ENCODE results near the gene APBA2. TPM values are rescaled to one million over a fixed set of nuclear protein-coding genes. Genes with fewer than 3 reads are reported as not detected.

Gene APBA2
- total RNA-seq, 1 experiment from 2014 or later = 27.6 TPM

DNA sequence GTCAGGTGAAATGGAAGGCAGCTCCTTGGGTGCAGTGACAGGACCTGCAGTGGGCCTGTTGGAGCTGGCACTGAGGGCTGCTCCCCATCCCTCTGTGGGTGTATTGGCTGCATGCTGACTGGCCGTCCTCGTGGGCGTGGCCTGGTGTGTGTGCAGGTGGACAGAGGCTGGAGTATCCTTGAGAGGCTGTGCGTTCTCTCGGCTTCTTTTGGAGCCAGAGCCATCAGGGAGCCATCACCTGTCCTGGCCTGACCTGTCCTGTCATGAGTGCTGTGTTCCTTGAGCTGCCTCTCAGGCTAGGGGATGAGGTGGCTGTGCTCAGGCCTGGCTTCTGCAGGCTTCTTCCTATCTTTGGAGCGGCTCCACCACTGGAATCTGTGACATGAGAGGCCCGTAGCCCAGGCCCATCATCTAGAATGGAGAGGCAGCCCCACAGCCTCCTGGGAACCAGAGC, 61.5 kb downstream of the APBA2 start:
- in situ Hi-C loops (cut with HindIII; ENCODE audit: low sequenced_read_pairs) = no loop called here
- DNase-seq (ENCODE audit: low spot score) = peak; percentile 39

DNA sequence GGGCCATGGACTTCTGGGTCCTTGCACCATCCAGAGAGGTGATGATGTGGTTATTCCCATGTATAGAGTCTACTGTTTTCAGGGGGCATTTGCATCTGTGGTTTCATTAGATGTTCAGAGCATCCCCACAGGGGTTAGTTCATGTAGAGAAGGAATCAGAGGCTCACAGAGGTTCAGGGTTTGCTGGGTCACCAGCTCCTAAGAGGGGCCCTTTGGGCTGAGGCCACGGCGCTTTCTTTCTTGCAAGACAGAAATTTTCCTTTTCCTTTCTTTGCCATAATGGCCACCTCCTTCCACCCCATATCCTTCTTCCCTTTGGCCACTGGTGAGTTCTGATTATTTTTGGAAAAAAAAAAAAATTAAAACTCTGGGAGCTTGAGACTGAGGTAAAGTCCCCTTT, 62.3 kb downstream of the APBA2 start:
- in situ Hi-C loops (cut with HindIII; ENCODE audit: low sequenced_read_pairs) = no loop called here
- no peak for DNase-seq (ENCODE audit: low spot score)

DNA sequence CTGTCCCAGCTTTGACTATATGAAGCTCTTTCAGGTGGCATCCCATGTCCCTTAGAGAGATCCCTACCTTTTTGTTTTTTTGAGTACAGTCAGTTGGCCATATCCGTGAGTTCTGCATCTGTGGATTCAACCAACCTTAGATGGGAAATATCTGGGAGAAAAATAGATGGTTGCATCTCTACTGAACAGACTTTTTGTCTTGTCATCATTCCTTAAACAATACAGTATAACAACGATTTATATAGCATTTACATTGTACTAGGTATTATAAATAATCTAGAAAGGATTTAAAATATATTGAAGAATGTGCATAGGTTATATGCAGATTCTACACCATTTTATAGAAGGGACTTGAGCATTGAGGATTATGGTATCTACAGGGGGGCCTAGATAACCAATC, 65.1 kb downstream of the APBA2 start:
- in situ Hi-C loops (cut with HindIII; ENCODE audit: low sequenced_read_pairs) = no loop called here
- no peak for DNase-seq (ENCODE audit: low spot score)

DNA sequence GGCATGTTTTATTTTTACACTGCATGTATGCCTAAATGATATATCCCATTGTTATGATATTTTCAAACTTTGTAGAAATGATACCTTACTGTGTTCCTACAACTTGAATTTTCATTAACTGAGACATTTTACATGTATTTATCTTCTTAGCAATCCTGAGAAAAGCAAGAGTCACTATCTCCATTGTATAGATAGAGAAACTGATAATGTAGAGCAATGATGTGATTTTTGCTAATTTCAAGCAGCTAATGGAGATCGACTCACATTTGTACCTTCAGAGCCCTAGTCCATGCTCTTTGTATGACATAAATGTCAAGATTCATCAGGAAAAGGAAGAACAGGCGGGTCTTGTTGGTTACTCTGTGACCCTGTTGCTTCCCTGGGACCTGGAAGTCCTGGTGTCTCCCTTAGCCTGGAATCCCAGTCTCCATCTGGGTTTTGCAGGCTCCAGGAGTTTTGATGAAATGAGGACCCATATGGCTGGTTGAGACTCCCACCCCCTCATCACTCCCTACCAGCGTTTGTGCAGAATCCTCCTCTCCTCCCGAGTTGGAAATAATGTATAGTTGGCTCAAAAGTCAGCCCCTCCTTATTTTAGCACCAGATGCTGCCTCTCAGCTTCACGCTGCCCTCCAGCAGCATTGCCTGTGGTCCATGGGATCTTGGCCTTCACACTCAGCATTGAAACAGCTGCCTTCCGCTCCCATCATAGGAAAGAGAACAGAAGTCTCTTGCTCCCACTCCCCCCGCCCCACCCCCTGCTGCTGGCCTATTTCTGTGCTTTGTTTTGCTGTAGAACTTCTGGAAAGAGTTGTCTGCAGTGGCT, 67.1 kb downstream of the APBA2 start:
- no peak for DNase-seq (ENCODE audit: low spot score)

DNA sequence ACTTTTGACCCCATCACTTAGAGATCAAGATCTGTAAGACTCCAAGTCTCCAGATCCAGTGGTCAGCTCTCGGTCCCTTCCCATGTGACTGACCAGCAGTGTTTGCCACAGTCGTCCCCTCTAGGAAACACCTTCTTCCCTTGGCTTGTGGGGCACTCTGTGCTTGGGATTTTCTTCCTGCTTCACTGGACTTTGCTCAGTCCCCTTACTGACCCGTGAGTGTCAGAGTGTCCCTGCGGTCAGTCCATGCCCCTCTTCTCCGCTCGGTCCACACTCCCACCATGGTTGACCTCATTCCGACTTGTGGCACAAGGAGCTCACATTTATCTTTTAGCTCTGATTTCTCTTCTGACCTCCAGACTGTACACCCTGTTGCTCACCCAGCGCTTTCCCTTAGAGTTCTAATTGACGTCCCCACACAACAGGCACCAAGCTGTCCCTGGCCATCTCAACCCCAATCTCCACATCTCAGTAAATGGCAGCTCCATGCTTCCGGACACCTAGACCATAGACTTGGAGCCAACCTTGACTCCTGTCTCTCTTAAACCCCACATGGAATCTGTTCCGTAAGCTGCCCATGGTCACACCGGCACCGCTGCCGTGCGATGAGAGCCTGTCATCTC, 67.9 kb downstream of the APBA2 start:
- in situ Hi-C loops (cut with HindIII; ENCODE audit: low sequenced_read_pairs) = no loop called here
- DNase-seq (ENCODE audit: low spot score) = no peak

More for the DNA sequence above, 67.1 kb downstream of the APBA2 start:
- in situ Hi-C loops (cut with HindIII; ENCODE audit: low sequenced_read_pairs) = no loop called here

DNA sequence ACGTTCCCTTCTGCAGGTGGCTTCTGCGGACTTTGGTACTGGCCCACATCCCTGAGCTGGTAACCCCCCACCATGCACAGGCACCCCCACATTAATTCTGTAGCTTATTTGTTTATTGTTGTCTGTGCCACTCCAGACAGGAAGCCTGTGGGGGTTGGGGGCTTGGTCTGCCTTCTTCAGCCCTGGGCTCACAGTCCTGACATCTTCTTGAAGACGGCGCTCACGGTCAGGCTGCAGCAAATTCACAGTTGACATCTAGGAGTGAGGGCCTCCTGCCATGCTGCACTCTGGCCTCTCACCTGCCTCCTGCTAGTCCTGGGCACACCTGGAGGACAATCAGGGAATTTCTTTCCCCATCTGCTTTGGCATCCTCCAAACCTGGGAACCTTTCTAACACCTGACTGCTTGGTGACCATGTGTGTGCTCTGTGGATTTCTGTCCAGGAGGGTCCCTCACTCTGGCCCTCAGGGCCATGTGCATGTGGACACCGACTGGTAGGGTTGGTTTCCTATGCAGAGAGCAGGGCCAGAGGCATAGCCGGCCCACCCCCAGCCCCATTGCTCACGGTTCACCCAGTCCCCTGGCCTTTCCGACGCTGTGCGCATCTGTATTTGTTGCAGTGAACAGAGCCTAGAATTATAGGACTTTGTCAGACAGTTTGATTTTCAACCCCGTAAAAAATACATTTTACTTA, 68.8 kb downstream of the APBA2 start:
- in situ Hi-C loops (cut with HindIII; ENCODE audit: low sequenced_read_pairs) = no loop called here

DNA sequence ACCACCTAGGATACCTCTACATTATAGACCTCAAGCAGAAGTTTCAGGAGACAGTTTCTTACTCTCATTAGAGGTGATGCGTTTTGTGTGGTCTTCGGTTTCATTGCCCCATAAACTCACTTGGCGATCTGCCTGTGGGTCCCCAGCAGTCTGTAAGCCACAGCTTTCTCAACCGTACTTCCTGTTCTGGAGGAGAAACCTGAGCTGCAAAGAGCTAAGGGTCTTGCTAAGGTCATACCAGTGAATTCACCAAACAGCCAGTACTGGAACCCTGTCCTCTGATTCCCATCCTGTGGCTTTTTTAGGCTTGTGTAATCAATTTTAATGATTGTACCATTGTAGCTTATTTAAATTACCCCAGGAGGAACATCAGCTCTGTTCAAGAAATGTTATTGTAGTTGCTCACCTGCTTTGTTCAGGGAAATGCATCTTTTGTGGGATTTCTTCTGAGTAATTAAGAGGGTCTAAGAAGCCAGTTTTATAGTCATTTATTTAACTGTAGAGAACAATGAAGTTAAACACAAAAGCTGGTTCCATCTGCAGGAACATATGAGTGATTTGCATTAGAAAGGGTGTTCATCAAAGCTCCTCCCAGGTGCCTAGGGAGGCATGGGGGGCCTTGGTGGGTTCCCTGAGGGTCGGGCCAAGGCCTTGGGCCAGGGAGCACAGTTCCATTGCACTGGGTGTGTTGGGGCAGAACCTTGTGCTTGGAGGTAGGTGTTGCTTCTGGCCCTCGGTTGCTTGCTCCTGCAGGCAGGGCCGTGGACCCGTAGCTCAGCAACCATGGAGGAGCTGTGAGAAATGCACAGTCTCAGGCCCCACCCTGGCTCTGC, 69.6 kb downstream of the APBA2 start:
- DNase-seq (ENCODE audit: low spot score) = no peak
- in situ Hi-C loops (cut with HindIII; ENCODE audit: low sequenced_read_pairs) = no loop called here

More for the DNA sequence above, 68.8 kb downstream of the APBA2 start:
- DNase-seq (ENCODE audit: low spot score) = no peak

DNA sequence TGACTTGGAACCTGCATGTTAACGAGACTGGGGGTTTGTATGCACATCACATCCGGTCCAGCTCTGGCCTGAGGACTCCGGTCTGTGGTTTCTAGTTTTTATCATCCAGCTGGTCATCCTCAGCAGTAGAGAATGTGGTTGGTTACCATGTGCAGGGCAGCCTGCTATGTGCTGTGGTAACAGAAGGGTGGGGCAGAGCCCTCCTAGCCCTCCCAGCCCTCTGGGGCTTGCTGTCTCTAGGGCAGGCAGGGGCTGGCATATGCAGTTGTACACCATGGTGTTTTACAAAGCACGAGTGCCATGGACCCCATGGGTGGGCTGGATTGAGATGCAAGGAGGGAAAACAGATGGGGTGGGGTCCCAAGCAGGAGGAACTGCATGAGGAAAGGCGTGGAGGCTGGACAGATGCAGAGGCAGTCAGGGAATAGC, 70.2 kb downstream of the APBA2 start:
- in situ Hi-C loops (cut with HindIII; ENCODE audit: low sequenced_read_pairs) = no loop called here

DNA sequence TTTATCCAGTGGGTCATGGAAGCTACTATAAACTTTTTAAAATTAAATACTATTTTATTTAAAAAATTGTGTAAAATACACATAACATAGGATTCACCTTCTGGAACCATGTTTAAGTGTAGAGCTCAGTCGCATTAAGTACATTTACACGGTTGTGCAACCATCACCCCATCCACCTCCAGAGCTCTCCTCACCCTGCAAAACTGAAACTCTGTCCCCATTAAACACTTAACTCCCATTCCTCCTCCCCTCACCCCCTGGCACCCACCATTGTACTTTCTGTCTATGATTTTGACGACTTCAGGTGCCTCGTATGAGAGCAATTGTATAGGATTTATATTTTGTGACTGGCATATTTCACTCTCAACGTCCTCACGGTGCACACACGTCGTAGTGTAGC, 70.7 kb downstream of the APBA2 start:
- in situ Hi-C loops (cut with HindIII; ENCODE audit: low sequenced_read_pairs) = no loop called here
- DNase-seq (ENCODE audit: low spot score) = no peak

More for the DNA sequence above, 70.2 kb downstream of the APBA2 start:
- DNase-seq (ENCODE audit: low spot score) = no peak

DNA sequence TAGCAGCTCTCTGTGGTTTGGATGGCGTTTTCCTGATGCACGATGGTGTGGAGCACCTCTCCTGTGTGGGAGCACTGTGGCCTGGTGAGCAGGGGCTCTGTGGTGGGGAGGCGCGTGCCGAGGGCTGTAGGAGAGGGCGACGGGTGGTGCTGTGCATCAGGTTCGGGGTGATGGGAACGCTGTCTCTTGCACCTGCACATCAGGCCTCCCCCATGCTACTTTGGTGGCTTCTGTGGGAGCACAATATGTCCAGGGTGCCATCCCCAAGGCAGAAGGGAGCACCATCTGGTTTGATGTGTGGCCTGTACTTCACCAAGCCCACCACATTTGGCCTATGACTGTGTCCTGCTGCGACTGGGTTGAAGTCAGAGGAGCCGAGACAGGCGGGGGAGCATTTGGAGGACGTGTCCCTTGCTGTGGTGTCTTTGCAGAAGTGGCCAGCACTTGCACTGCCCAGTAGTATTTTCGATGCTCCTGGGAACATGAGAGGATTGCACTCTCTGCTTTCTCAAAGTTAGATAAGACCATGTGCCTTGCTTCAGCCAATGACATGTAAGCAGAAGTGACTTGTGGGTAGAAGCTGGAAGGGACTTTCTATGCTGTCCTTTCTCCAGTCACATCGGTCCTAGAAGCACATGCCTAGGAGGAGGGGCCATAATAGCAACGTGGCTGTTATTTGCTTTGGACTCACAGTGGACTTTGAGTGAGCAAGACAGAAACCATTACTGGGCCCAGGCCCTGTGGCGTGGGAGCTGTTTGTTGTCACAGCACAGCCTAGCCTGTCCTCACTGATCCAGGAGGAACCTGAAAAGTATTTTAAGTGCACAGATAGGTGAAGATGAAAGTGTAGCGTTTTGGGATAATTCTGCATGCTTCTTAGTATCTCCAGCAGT, 72.1 kb downstream of the APBA2 start:
- in situ Hi-C loops (cut with HindIII; ENCODE audit: low sequenced_read_pairs) = no loop called here
- DNase-seq (ENCODE audit: low spot score) = no peak

DNA sequence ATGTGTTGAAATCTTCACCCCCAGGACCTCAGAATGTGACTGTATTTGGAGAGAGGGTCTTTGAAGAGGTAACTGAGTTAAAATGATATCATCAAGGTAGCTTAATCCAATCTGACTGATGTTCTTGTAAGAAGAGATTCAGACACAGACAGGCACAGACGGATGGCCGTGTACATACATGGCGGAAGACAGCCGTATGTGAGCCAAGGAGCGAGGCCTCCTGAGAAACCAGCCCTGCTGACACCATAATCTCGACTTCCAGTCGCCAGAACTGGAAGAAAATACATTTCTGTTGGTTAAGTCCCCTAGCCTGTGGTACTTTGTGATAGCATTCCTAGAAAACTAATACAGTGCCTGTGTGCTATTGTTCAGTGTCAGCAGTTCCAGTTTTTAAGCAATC, 73.6 kb downstream of the APBA2 start:
- no peak for DNase-seq (ENCODE audit: low spot score)
- in situ Hi-C loops (cut with HindIII; ENCODE audit: low sequenced_read_pairs) = no loop called here

DNA sequence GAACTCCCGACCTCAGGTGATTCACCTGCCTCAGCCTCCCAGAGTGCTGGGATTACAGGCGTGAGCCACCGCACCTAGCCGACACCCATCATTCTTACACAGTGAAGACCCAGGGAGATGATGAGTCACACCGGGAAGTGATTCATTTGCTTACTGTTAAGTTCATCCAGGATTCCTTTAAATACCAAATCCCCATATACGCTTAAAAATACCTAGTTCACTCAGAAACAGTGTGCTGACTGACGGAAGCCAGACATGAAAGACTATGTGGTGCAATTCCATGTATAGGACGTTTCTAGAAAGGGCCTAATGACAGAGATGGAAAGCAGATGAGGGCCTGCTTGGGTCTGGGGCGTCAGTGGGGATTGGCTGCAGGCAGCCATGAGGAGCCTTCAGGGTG, 75.2 kb downstream of the APBA2 start:
- in situ Hi-C loops (cut with HindIII; ENCODE audit: low sequenced_read_pairs) = no loop called here
- no peak for DNase-seq (ENCODE audit: low spot score)

DNA sequence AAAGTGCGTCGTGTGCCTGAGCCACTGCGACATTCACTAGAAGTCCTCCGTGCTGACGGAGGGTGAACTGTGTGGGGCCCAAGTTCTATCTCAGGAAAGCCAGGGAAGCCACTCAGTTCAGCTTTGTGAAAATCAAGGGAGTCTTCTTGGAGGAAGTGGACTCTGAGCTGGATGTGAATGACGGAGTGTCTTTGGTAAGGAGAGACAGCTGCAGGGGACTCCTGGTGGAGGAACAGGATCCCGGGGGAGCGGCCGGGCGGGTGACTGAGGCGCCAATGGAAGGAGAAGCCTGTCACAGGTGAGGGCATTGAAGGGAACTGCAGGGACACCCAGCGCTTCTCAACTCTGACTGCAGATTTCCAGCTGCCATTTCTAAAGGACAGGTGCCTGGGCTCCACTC, 75.6 kb downstream of the APBA2 start:
- DNase-seq (ENCODE audit: low spot score) = no peak
- in situ Hi-C loops (cut with HindIII; ENCODE audit: low sequenced_read_pairs) = no loop called here

DNA sequence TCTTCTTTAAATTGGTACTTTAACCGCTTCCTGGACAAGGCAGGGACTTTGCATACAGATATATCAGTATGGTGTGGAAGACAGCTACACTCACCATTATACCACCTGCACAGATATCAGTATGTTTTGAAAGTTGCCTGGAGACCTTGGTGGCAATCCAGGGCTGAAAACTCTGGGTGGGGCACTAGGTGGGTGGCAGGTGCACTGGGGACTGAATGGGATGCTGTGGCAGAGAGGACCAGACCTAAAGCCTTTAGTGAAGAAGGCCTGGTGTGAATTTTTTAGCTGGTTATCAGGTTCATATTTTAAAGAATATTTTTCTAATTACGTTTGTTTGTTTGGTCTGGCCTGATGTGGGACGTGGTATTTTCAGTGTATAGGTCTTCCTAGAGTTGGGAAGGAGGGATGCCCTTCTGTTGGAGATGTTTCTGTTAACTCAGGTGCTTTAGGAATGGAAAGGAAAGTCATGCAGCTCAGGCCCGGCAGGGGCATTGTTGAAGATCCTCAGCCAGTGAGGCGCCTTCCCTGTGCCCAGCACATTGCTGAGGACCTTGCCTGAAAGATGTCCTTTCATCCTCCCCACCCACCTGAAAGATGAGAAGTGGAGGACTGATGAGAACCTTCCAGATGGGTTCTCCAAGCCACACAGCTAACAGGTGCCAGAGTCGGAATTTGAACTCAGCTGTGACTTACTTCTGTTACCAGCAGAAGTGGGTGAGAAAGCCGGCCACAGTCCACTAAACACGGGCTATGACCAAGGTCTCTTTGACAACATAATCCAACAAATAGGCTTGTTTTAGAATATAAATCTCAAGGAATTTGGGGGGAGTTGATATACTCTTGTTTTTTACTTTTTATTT, 77.3 kb downstream of the APBA2 start:
- DNase-seq (ENCODE audit: low spot score) = no peak
- in situ Hi-C loops (cut with HindIII; ENCODE audit: low sequenced_read_pairs) = no loop called here

DNA sequence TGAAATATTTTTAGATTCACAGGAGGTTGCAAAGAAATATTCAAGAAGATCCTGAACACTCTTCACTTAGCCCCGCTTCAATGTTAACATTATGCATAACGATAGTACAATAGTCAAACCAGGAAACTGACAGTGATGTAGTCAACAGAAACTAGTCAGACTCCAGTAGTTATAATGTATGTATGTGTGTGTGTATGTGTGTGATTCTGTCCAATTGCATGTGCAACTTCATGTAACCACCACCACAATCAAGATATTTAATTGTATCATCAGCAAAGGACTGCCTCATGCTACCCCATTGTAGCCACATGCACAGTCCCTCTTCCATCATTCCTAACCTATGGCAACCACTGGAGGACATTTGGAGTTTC, 77.9 kb downstream of the APBA2 start:
- no peak for DNase-seq (ENCODE audit: low spot score)
- in situ Hi-C loops (cut with HindIII; ENCODE audit: low sequenced_read_pairs) = no loop called here

DNA sequence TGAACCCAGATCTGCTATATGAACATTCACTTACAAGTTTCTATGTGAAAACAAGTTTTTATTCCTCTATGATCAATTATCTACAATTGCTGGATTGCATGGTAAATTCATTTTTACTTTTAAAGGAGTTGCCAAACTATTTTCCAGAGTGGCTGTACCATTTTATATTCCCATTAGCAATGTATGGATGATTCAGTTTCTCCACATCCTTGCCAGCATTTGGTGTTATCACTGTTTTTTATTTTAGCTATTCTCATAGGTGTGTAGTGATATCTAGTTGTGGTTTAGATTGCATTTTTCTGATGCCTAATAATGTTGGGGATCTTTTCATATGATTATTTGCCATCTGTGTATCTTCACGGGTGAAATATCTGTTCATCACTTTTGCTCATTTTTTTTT, 78.3 kb downstream of the APBA2 start:
- in situ Hi-C loops (cut with HindIII; ENCODE audit: low sequenced_read_pairs) = no loop called here
- DNase-seq (ENCODE audit: low spot score) = no peak

DNA sequence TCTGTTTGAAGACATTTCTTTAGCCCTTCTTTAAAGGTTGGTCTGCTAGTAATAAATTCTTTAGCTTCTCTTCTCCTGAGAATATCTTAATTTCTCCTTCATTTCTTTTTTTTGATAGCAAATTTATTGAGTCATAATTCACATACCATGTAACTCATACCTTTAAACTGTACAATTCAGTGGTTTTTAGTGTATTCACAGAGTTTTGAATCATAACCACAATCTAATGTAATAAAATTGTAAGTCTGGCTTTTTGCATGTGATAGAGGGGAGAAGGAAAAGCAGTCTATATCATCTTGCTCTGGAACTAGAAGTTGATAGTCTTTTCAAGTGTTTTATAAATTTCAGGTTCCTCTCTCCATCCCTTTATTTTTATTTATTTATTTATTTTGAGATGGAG, 81.3 kb downstream of the APBA2 start:
- DNase-seq (ENCODE audit: low spot score) = no peak
- in situ Hi-C loops (cut with HindIII; ENCODE audit: low sequenced_read_pairs) = no loop called here

DNA sequence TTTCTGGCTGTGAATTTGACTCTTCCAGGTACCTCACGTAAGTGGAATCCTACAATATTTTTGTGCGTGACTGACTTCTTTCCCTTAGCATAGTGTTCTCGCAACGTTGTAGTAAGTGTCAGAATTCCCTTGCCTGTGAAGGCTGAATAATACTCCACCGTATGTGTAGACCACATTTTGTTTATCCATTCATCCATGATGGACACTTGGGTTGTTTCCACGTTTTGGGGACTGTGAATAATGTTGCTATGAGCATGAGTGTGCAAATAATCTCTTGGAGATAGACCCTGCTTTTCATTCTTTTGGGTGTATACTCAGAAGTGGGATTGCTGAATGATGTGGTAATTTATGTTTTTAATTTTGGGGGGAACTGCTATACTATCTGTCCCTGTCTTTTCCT, 82.2 kb downstream of the APBA2 start:
- DNase-seq (ENCODE audit: low spot score) = no peak
- in situ Hi-C loops (cut with HindIII; ENCODE audit: low sequenced_read_pairs) = no loop called here
